WTC11 (cell line): ENCODE results near the gene NME8.

Experiments
- EMX1 ChIP-seq: fragments of 250-450 bp; sonication (Bioruptor Pico); IDR thresholded peaks from 2 replicates; pipeline ENCODE4 v1.8.0; 2021; ENCODE audit warnings: mild to moderate bottlenecking
- JAZF1 ChIP-seq: fragments of 250-450 bp; sonication (Bioruptor Pico); IDR thresholded peaks from 2 replicates; pipeline ENCODE4 v1.9.0; 2021; ENCODE audit warnings: moderate library complexity, mild to moderate bottlenecking, inconsistent platforms
- TEAD4 ChIP-seq: sonication (generic); formaldehyde crosslinking; IDR thresholded peaks from 2 replicates; pipeline ENCODE4 v1.8.0; 2022; ENCODE audit warnings: mild to moderate bottlenecking, missing genetic modification reagents
- ZNF121 ChIP-seq: sonication (generic); formaldehyde crosslinking; IDR thresholded peaks from 2 replicates; pipeline ENCODE4 v1.8.0; 2023; ENCODE audit warnings: missing genetic modification reagents
- TF ChIP-seq, protein P1 (sequence below): fragments of 200-600 bp; IDR thresholded peaks from 2 replicates; pipeline ENCODE4 v1.8.0; 2022; ENCODE audit warnings: antibody characterized with exemption
- TF ChIP-seq, protein P2 (sequence below): sonication (generic); formaldehyde crosslinking; IDR thresholded peaks from 2 replicates; pipeline ENCODE4 v1.8.0; 2022; ENCODE audit warnings: mild to moderate bottlenecking, missing genetic modification reagents
- TF ChIP-seq, protein P3 (sequence below): sonication (generic); formaldehyde crosslinking; IDR thresholded peaks from 2 replicates; pipeline ENCODE4 v1.8.0; 2022; ENCODE audit warnings: mild to moderate bottlenecking, missing genetic modification reagents

DNA sequence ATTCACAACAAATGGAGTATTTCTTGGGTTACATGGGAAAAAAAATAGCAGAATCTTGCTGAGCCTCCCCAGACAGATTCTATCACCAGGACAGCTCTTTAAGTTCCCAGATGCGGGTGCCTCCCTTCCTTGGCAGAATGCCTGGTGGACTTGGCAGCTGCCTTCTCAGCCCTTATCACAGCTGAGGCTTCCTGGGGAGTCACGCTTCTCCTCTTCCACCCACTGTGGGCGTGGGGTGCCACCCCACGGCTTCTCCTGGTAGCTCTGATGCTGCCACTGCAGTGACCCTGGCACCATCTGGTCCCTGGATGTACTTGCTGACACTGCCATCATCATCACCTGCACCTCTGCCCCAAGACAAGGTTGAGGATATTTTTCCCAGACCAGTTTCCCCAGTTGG lies 16.2 kb upstream of the NME8 start:
- TF ChIP-seq, protein P1, sequence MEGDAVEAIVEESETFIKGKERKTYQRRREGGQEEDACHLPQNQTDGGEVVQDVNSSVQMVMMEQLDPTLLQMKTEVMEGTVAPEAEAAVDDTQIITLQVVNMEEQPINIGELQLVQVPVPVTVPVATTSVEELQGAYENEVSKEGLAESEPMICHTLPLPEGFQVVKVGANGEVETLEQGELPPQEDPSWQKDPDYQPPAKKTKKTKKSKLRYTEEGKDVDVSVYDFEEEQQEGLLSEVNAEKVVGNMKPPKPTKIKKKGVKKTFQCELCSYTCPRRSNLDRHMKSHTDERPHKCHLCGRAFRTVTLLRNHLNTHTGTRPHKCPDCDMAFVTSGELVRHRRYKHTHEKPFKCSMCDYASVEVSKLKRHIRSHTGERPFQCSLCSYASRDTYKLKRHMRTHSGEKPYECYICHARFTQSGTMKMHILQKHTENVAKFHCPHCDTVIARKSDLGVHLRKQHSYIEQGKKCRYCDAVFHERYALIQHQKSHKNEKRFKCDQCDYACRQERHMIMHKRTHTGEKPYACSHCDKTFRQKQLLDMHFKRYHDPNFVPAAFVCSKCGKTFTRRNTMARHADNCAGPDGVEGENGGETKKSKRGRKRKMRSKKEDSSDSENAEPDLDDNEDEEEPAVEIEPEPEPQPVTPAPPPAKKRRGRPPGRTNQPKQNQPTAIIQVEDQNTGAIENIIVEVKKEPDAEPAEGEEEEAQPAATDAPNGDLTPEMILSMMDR: no peak
- TF ChIP-seq TEAD4: no peak
- no peak for TF ChIP-seq EMX1 (CRISPR knock-in tag)
- TF ChIP-seq, protein P2, sequence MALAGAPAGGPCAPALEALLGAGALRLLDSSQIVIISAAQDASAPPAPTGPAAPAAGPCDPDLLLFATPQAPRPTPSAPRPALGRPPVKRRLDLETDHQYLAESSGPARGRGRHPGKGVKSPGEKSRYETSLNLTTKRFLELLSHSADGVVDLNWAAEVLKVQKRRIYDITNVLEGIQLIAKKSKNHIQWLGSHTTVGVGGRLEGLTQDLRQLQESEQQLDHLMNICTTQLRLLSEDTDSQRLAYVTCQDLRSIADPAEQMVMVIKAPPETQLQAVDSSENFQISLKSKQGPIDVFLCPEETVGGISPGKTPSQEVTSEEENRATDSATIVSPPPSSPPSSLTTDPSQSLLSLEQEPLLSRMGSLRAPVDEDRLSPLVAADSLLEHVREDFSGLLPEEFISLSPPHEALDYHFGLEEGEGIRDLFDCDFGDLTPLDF: no peak
- no peak for TF ChIP-seq ZNF121
- TF ChIP-seq, protein P3, sequence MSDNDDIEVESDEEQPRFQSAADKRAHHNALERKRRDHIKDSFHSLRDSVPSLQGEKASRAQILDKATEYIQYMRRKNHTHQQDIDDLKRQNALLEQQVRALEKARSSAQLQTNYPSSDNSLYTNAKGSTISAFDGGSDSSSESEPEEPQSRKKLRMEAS (CRISPR knock-in tag): no peak
- TF ChIP-seq JAZF1 (CRISPR knock-in tag): no peak
